IMR-90 (cell line): Measurements from ENCODE around the gene SPDYC. TPM values are rescaled to one million over a fixed set of nuclear protein-coding genes. Genes with fewer than 3 reads are reported as not detected.

Source experiments
- ATAC-seq: fragments of 200-7000 bp; cut with Tn5 transposase; 2 replicates; pipeline ENCODE4 v1.9.1; 2020; ENCODE audit warnings: low read depth, mild to moderate bottlenecking, moderate library complexity
- BruUV-seq: library from RNA; stranded (reverse); fragments of 400-500 nt; replicated peaks from 2 replicates; lab custom pipeline; 2021; lab: Mats Ljungman, UMichigan
- CTCF ChIA-PET: fragments of 300-600 bp; formaldehyde crosslinking; extraction: SDS; loops from one replicate; lab custom pipeline; 2021; ENCODE audit warnings: antibody characterized with exemption; lab: Yijun Ruan, JAX
- POLR2A ChIA-PET: fragments of 300-600 bp; sonication (Branson Sonifier 250); formaldehyde crosslinking; loops from one replicate; lab custom pipeline; 2022; ENCODE audit warnings: antibody characterized with exemption; ENCODE audit not compliant: unreplicated experiment; lab: Charles Lee
- DNase-seq: peaks from one replicate; pipeline ENCODE4 v3.0.0; 2013
- H2AFZ ChIP-seq: replicated peaks from 2 replicates; pipeline ENCODE3; 2013; ENCODE audit warnings: low read length, mild to moderate bottlenecking; ENCODE audit not compliant: poor library complexity
- H2AK5ac ChIP-seq: 2 replicates; pipeline ENCODE4 v1.6.1; 2013; ENCODE audit warnings: low read depth, low read length, inconsistent platforms
- H2AK9ac ChIP-seq: replicated peaks from 2 replicates; pipeline ENCODE3; 2013; ENCODE audit warnings: mild to moderate bottlenecking, low read depth, low read length, moderate library complexity; ENCODE audit not compliant: poor library complexity
- H2BK120ac ChIP-seq: 2 replicates; pipeline ENCODE4 v1.6.1; 2013; ENCODE audit warnings: low read depth, low read length, inconsistent platforms
- H2BK15ac ChIP-seq: 3 replicates; pipeline ENCODE4 v1.6.1; 2013; ENCODE audit warnings: low read depth, low read length, inconsistent platforms
- H2BK20ac ChIP-seq: 2 replicates; pipeline ENCODE4 v1.6.1; 2013; ENCODE audit warnings: low read depth, mild to moderate bottlenecking, inconsistent platforms, low read length, moderate library complexity
- H2BK5ac ChIP-seq: 2 replicates; pipeline ENCODE4 v1.6.1; 2013; ENCODE audit warnings: mild to moderate bottlenecking, low read depth, low read length, inconsistent platforms; ENCODE audit not compliant: poor library complexity, severe bottlenecking
- H3K14ac ChIP-seq: replicated peaks from 2 replicates; pipeline ENCODE4 v1.6.1; 2013; ENCODE audit warnings: low read depth, low read length, inconsistent platforms
- H3K18ac ChIP-seq: 2 replicates; pipeline ENCODE4 v1.6.1; 2013; ENCODE audit warnings: low read depth, low read length, control low read depth
- H3K23ac ChIP-seq: 2 replicates; pipeline ENCODE4 v1.6.1; 2013; ENCODE audit warnings: low read depth, low read length, inconsistent platforms
- H3K27ac ChIP-seq: 2 replicates; pipeline ENCODE4 v1.5.1; 2013; ENCODE audit warnings: mild to moderate bottlenecking, control low read depth, low read length; ENCODE audit not compliant: insufficient read depth
- H3K27me3 ChIP-seq: 2 replicates; pipeline ENCODE4 v1.6.1; 2013; ENCODE audit warnings: low read length; ENCODE audit not compliant: control insufficient read depth, insufficient read depth
- H3K36me3 ChIP-seq: 2 replicates; pipeline ENCODE4 v1.6.1; 2013; ENCODE audit warnings: low read length, mixed read lengths; ENCODE audit not compliant: control insufficient read depth, insufficient read depth
- H3K4ac ChIP-seq: 2 replicates; pipeline ENCODE4 v1.6.1; 2013; ENCODE audit warnings: low read depth, low read length, inconsistent platforms
- H3K4me1 ChIP-seq: 2 replicates; pipeline ENCODE4 v1.6.1; 2013; ENCODE audit warnings: low read length, mixed read lengths; ENCODE audit not compliant: control insufficient read depth, insufficient read depth
- H3K4me2 ChIP-seq: 2 replicates; pipeline ENCODE4 v1.6.1; 2013; ENCODE audit warnings: low read depth, mild to moderate bottlenecking, control low read depth, low read length, moderate library complexity
- H3K4me3 ChIP-seq: 2 replicates; pipeline ENCODE4 v1.5.1; 2013; ENCODE audit warnings: low read depth, mild to moderate bottlenecking, control low read depth, low read length, moderate library complexity; ENCODE audit not compliant: insufficient read depth
- H3K56ac ChIP-seq: 2 replicates; pipeline ENCODE4 v1.6.1; 2013; ENCODE audit warnings: low read length, inconsistent platforms; ENCODE audit not compliant: insufficient read depth; ENCODE audit errors: extremely low read depth
- H3K79me1 ChIP-seq, 2 experiments: 2 replicates each; pipeline ENCODE4 v1.6.1; 2013; ENCODE audit warnings: low read length in 2 of 2, inconsistent platforms in 1 of 2, low read depth in 1 of 2
- H3K9ac ChIP-seq: 2 replicates; pipeline ENCODE4 v1.6.1; 2013; ENCODE audit warnings: low read depth, low read length, control low read depth
- H3K9me1 ChIP-seq: 2 replicates; pipeline ENCODE4 v1.6.1; 2013; ENCODE audit warnings: low read length, inconsistent platforms; ENCODE audit not compliant: insufficient read depth
- H3K9me3 ChIP-seq: 2 replicates; pipeline ENCODE4 v1.6.1; 2013; ENCODE audit warnings: low read length; ENCODE audit not compliant: control insufficient read depth, insufficient read depth
- H4K20me1 ChIP-seq: 2 replicates; pipeline ENCODE4 v1.6.1; 2013; ENCODE audit warnings: low read length, inconsistent platforms; ENCODE audit not compliant: insufficient read depth
- H4K5ac ChIP-seq: 2 replicates; pipeline ENCODE4 v1.6.1; 2013; ENCODE audit warnings: mild to moderate bottlenecking, low read depth, low read length, control low read depth
- H4K8ac ChIP-seq, 2 experiments: 2 replicates each; pipeline ENCODE4 v1.6.1; 2013; ENCODE audit warnings: low read depth in 2 of 2, low read length in 2 of 2, control low read depth in 1 of 2, inconsistent platforms in 1 of 2
- H4K91ac ChIP-seq: 2 replicates; pipeline ENCODE4 v1.6.1; 2013; ENCODE audit warnings: low read depth, low read length, inconsistent platforms; ENCODE audit not compliant: insufficient read depth
- BHLHE40 ChIP-seq: fragments of 150-350 bp; IDR thresholded peaks from 2 replicates; pipeline ENCODE4 v1.6.1; 2016; ENCODE audit warnings: mild to moderate bottlenecking, low read depth, low read length
- ELK1 ChIP-seq: fragments of 150-350 bp; IDR thresholded peaks from 2 replicates; pipeline ENCODE4 v1.6.1; 2016; ENCODE audit warnings: low read depth, mild to moderate bottlenecking, low read length, moderate library complexity, borderline replicate concordance
- FOS ChIP-seq: fragments of 150-350 bp; IDR thresholded peaks from 2 replicates; pipeline ENCODE4 v1.6.1; 2016; ENCODE audit warnings: low read depth, low read length
- MAZ ChIP-seq: IDR thresholded peaks from 2 replicates; pipeline ENCODE4 v1.6.1; 2012; ENCODE audit warnings: low read depth, mild to moderate bottlenecking, low read length, improper control_type of control experiment, moderate library complexity, borderline replicate concordance
- MXI1 ChIP-seq: IDR thresholded peaks from 2 replicates; pipeline ENCODE4 v1.6.1; 2012; ENCODE audit warnings: low read depth, mild to moderate bottlenecking, low read length, moderate library complexity, borderline replicate concordance
- RFX5 ChIP-seq: IDR thresholded peaks from 2 replicates; pipeline ENCODE4 v1.8.0; 2012; ENCODE audit warnings: low read depth, mild to moderate bottlenecking, low read length, moderate library complexity
- WGBS, 2 experiments: methylation state at CpG; one replicate each; pipeline versions ENCODE4 v1.1.5 to v1.1.7; 2013; ENCODE audit warnings: missing lambda C conversion rate in 2 of 2; ENCODE audit not compliant: insufficient read length in 1 of 2; ENCODE audit errors: extremely low coverage in 2 of 2; 5-methylcytosine and 5-hydroxymethylcytosine counted together
- dilution Hi-C: fragments of 300-500 bp; cut with HindIII; formaldehyde crosslinking; loops from one replicate; pipeline ENCODE4 v1.14.3; 2018; ENCODE audit warnings: low sequenced_read_pairs; ENCODE audit not compliant: unreplicated experiment
- in situ Hi-C: fragments of 300-500 bp; cut with MboI; formaldehyde crosslinking; loops from 3 replicates; pipeline ENCODE4 v1.14.3; 2019; ENCODE audit warnings: low sequenced_read_pairs, inconsistent platforms, mixed read lengths
- intact Hi-C: fragments of 100-400 bp; cut with micrococcal nuclease; formaldehyde crosslinking; loops from 2 replicates; pipeline ENCODE4 v1.10.0; 2022
- polyA plus RNA-seq, 3 experiments: library from polyadenylated mRNA; depleted of rRNA; stranded (reverse); fragments of >200 nt; gene quantifications; 2 replicates each; pipeline ENCODE4 v1.2.3, GENCODE V29; 2012; ENCODE audit warnings: low replicate concordance in 1 of 3
- total RNA-seq: library from RNA; depleted of rRNA; stranded (reverse); fragments of >200 nt; gene quantifications from 2 replicates; pipeline ENCODE4 v1.2.3, GENCODE V29; 2012

The SPDYC gene
- total and polyA plus RNA-seq, 2 of the 4 experiments (the other 2 are of a cell fraction) = not detected

GRCh38 chr11:65180877-65181568 lies 11.0 kb downstream of the SPDYC start (continued):
- TF ChIP-seq ELK1 = no peak

GRCh38 chr11:65181569-65182257 lies 11.7 kb downstream of the SPDYC start, which contains the start of gene CAPN1:
TSS of gene CAPN1 (plus strand) at chr11:65181928. CDS start at chr11:65182702, 774 bp downstream.
- dilution Hi-C loops = no loop called here
- peaks cover 9% of the 10 kb centered on the region for H4K20me1 ChIP-seq
- peaks cover 11% of the 10 kb centered on the region for H3K4me1 ChIP-seq
- peak within 1 kb of the TSS; percentile 94 for H3K4me3 ChIP-seq
- ATAC-seq = peak; percentile 86
- in situ Hi-C loops = no loop called here
- H2BK20ac ChIP-seq = no peak within 1 kb of the TSS
- H3K9me1 ChIP-seq = peaks cover 4% of the 10 kb centered on the region; the same call in 1 of the 2 replicates
- H4K91ac ChIP-seq = peak within 1 kb of the TSS; percentile 84
- H3K36me3 ChIP-seq = peaks cover 21% of the 10 kb centered on the region
- H3K18ac ChIP-seq = peak within 1 kb of the TSS; percentile 53
- H3K4me2 ChIP-seq = peak within 1 kb of the TSS; percentile 96
- H2AK5ac ChIP-seq = peak within 1 kb of the TSS; percentile 76
- H2AFZ ChIP-seq = peak within 1 kb of the TSS; percentile 96
- DNase-seq = peak; percentile 89
- peak within 1 kb of the TSS; percentile 77 for H4K5ac ChIP-seq
- ChIA-PET POLR2A (interaction anchor here (1.4 kb wide), 1 partner anchor 64 kb away, joined by 5 read pairs; the partner anchor contains the start of gene ZNHIT2), CTCF (interaction anchor here (0.6 kb wide), 1 partner anchor 41 kb away, joined by 3 read pairs; no protein-coding TSS in a partner anchor)
- H2BK5ac ChIP-seq = peak within 1 kb of the TSS; percentile 78
- H3K27me3 ChIP-seq = no peaks in the 10 kb centered on the region
- H3K79me1 ChIP-seq = peaks cover 45 to 66% of the 10 kb centered on the region in 2 experiments
- H4K8ac ChIP-seq = peak within 1 kb of the TSS; percentile 59 to 91; a peak in 3 of 4 replicates
- intact Hi-C loops = loop anchor here (5.0 kb wide), 1 partner anchor 59 kb away; the partner anchor contains the start of genes FAU and MRPL49
- H3K56ac ChIP-seq = peak within 1 kb of the TSS; percentile 84
- H3K4ac ChIP-seq = peak within 1 kb of the TSS; percentile 90
- peak within 1 kb of the TSS; percentile 89 for H3K23ac ChIP-seq
- no peak for TF ChIP-seq RFX5
- peak; percentile 85 for TF ChIP-seq BHLHE40
- 0 out of 2 replicates have a peak, but pooled peaks have one; percentile 11 for TF ChIP-seq FOS
- TF ChIP-seq MAZ = peak; percentile 91
- no peak for TF ChIP-seq MXI1
- BruUV-seq = no TSS peak
- peak within 1 kb of the TSS; percentile 100 for H2AK9ac ChIP-seq
- no peaks in the 10 kb centered on the region for H3K9me3 ChIP-seq
- peak within 1 kb of the TSS; percentile 91 for H3K14ac ChIP-seq
- H3K9ac ChIP-seq = peak within 1 kb of the TSS; percentile 94
- 8% methylated on average over 7 of the region's 43 CpGs; no CpG with 5 or more reads in 1 of the 2 experiments for WGBS, 2 experiments
- peak within 1 kb of the TSS; percentile 59 for H2BK120ac ChIP-seq
- peak within 1 kb of the TSS; percentile 93 for H3K27ac ChIP-seq
- no peak within 1 kb of the TSS; the same call in 2 of the 3 replicates for H2BK15ac ChIP-seq
